Measurements from ENCODE around the gene ZNF26.
"Not testable (repeated sequence)": the region's sequence is repeated elsewhere in the genome, so short reads cannot be mapped to it uniquely, and the experiment has no call there.

Gene ZNF26

DNA sequence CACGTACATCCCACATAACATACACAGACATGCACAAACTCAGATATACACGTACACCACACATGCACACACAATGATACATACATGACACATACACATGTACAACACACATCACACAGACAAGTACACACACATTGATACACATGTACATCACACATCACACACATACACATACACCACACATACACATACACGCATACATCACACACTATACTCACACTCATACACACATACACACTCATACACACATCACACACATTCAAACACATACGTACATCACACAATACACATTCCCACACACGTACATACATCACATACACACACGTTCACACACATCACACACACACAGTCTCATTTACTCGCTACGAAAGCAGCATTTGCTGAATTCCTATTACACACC, 34.5 kb upstream of the ZNF26 start:
- no peak overlapping the region for H3K4me3 Mint-ChIP-seq
- no peaks in the 10 kb centered on the region for H3K27me3 Mint-ChIP-seq
- peaks cover 29% of the 10 kb centered on the region for H3K36me3 Mint-ChIP-seq (ENCODE audit: low read depth)
- DNase-seq, result no peak
- H3K27ac Mint-ChIP-seq, result no peak overlapping the region
- peaks cover 23% of the 10 kb centered on the region for H3K4me1 Mint-ChIP-seq (ENCODE audit: low read depth)
- peaks cover 29% of the 10 kb centered on the region for H3K9me3 Mint-ChIP-seq

DNA sequence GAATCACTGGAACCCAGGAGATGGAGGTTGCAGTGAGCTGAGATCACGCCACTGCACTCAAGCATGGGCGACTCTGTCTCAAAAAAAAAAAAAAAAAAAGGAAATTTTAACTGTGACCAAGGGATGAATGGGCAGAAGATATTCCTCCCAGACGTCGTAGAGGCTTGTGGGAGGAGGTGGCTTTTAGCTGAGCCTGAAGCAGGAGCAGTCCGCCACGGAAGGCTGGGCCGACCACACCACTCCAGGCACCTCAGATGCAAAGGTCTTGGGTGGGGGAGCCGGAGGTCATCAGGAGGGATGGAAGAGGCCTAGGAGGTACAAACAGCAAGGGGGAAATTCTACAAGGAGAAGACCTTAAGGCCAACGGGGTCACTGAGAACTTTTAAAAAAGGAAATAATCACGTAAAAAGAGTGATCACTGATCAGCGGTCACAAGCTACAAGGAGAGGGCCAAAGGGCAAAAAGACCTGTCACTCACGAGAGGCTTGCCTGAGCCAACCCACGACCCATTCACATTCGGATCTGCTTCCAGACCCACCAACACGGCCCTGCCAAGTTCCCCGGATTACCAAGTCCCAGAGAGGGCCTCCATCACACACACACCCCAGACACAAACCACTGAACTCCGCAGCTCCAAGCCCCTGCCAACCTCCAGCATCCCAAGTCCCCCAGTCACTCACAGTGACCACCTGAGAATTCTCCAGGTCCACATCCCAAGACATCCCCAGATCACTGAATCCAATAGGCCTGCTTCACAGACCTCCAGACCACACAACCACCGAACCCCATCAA, 33.6 kb upstream of the ZNF26 start:
- DNase-seq, result no peak
- Mint-ChIP-seq H3K4me3 (no peak overlapping the region), H3K36me3 (ENCODE audit: low read depth) (peaks cover 24% of the 10 kb centered on the region), H3K9me3 (peaks cover 29% of the 10 kb centered on the region), H3K27ac (no peak overlapping the region), H3K4me1 (ENCODE audit: low read depth) (peaks cover 28% of the 10 kb centered on the region), H3K27me3 (no peaks in the 10 kb centered on the region)

DNA sequence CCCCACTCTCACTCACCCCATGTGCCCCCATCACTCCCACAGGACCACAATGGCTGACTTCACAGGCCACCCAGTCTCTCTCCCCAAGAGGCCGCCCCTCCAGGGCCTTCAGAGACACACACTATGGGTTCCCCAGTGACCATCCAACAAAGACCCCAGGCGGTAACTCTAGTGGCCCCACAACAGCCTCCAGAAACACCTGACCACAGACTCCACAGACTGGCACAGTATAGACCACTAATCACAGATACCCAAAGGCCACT, 33.1 kb upstream of the ZNF26 start:
- H3K9me3 Mint-ChIP-seq, result peaks cover 27% of the 10 kb centered on the region
- H3K4me1 Mint-ChIP-seq (ENCODE audit: low read depth), result peaks cover 28% of the 10 kb centered on the region
- no peaks in the 10 kb centered on the region for H3K27me3 Mint-ChIP-seq
- peaks cover 24% of the 10 kb centered on the region for H3K36me3 Mint-ChIP-seq (ENCODE audit: low read depth)
- H3K27ac Mint-ChIP-seq, result no peak overlapping the region
- DNase-seq, result no peak
- no peak overlapping the region for H3K4me3 Mint-ChIP-seq

DNA sequence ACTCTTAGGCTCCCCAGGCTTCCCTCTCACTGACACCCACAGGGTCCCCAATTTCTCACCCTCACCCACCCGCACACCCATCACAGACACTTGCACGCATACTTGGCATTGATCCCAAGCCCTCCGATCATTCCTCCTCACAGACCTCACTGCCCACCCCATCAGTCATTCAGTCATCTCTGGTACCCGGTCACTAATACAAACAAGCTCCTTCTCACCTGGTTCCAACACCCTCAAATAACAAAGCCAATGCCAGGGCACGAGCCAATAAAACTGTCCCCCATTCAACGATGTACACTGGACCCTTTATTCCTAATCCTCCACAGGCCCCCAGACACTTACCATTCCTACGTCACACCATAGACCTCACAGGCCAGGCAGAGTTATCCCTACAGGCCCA, 32.4 kb upstream of the ZNF26 start:
- H3K27ac Mint-ChIP-seq, result no peak overlapping the region
- no peak overlapping the region for H3K4me3 Mint-ChIP-seq
- H3K4me1 Mint-ChIP-seq (ENCODE audit: low read depth), result peaks cover 28% of the 10 kb centered on the region
- H3K36me3 Mint-ChIP-seq (ENCODE audit: low read depth), result peaks cover 25% of the 10 kb centered on the region
- H3K9me3 Mint-ChIP-seq, result peaks cover 22% of the 10 kb centered on the region
- DNase-seq, result no peak
- H3K27me3 Mint-ChIP-seq, result no peaks in the 10 kb centered on the region

DNA sequence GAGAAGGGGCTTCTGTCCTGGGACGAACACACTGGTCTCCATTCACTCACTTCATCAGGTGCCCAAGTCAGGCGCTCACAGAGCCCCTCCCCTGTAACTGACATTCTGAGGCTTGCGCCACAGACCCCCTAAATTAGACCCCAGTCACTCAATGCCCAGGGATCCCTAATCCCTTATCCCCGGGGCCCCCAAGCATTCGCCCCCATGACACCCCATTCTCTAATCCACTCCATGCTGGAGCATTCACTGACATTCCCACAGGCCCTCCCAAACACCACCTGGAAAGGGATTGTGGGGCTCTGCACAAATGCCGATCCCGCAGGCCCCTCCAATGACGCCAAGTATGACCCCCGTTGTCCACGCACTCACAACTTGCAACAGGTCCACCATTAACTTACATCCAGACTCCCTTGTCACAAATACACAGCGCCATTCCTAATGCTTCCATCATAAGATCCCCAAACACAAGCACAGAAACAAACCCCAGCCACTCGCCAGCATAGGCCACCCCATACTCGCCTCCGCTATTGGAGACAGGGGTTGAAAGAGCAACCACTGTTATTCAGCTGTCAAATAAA, 31.6 kb upstream of the ZNF26 start:
- Mint-ChIP-seq H3K4me1 (ENCODE audit: low read depth) (peaks cover 28% of the 10 kb centered on the region), H3K27me3 (no peaks in the 10 kb centered on the region), H3K27ac (peak overlapping the region; percentile 82), H3K9me3 (peaks cover 16% of the 10 kb centered on the region), H3K36me3 (ENCODE audit: low read depth) (peaks cover 28% of the 10 kb centered on the region), H3K4me3 (peak overlapping the region; percentile 90)
- DNase-seq, result no peak

DNA sequence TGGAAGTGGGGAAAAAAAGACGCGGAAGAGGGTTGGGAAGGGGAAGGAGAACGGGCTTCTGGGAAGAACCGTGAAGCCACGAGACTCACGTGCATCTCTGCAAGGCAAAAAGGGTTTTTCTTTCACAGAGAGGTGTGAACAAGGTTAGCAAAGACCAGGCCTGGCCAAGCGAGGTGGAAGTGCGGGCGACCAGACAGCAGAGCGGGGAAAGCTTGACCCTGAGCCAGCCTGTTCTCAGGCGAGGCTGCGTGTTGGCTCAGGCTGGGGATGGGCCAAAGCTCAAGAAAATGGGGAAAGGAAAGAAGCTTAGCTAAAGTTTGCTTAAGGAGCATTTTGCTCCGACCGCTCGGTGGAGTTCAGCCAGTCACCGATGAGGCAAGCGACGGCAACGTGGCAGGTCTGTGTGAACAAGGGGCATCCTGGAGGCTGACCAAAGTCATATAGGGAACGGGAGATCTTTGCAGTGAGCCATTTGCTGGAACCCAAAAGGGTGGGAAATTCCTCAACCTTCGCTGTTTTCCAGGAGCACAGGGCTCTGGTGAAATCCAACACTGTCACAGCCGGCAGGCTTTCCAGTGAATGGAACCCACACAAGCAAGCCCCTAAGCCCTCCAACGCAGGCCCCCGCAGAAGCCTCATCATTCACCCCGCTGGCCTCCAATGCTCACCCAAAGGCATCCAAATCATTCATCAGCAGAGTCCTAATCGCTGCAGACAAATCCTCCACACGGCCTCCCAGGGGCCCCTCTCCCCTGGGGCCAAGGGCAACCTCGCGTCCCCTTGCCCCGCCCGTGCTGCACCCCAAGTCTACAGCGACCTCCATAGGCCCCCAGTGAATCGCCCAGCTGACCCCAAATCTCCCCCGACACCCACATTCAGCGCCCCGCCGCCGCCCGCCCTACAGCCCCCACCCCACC, 30.8 kb upstream of the ZNF26 start:
- DNase-seq, result no peak
- no peaks in the 10 kb centered on the region for H3K27me3 Mint-ChIP-seq
- peaks cover 30% of the 10 kb centered on the region for H3K36me3 Mint-ChIP-seq (ENCODE audit: low read depth)
- peaks cover 15% of the 10 kb centered on the region for H3K9me3 Mint-ChIP-seq
- H3K4me3 Mint-ChIP-seq, result peak overlapping the region; percentile 90
- peaks cover 30% of the 10 kb centered on the region for H3K4me1 Mint-ChIP-seq (ENCODE audit: low read depth)
- peak overlapping the region; percentile 82 for H3K27ac Mint-ChIP-seq

DNA sequence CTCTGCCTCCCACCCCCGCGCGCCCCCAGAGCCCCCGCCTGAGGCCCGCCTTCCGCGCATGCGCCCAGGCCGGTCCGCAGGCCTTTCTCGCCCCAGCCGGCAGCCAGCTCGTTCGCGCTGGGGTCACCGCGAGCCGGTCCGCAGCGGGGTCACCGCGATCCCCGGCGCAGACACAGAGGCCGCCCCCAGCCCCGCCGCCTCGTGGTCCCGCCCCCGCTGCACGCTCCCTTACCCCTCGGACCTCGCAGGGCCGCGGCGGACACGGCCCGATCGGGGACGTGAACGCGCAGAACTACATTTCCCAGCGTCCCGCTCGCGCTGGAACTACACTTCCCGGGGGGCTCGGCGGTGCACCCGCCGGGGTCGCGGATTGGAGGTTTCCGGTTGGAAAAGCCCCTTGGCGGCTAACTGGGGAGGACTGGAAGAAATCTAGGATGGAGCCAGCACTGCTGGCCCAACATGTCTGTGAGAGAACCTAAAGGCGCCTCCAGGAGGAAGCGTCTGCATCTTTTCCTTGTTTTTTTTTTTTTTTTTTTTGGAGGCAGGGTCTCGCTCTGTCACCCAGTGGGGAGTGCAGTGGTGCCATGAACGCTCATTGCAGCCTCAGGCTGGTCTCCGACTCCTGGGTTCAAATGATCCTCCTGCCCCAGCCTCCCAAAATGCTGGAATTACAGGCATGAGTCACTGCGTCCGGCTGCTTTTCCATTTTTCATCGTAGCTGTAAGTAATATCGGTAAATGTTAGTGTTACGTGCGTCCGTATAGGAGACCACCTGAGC, 30.0 kb upstream of the ZNF26 start, which contains the start of gene ZNF605:
TSS of gene ZNF605 (minus strand) at position 296 of the 778 bp plus-strand sequence. CDS start 10,671 bp downstream, outside the sequence.
- peak; percentile 92 for DNase-seq
- Mint-ChIP-seq H3K27ac (peak within 1 kb of the TSS; percentile 95), H3K9me3 (peaks cover 15% of the 10 kb centered on the region), H3K4me3 (peak within 1 kb of the TSS; percentile 90), H3K27me3 (no peaks in the 10 kb centered on the region), H3K36me3 (ENCODE audit: low read depth) (peaks cover 30% of the 10 kb centered on the region), H3K4me1 (ENCODE audit: low read depth) (peaks cover 30% of the 10 kb centered on the region)

DNA sequence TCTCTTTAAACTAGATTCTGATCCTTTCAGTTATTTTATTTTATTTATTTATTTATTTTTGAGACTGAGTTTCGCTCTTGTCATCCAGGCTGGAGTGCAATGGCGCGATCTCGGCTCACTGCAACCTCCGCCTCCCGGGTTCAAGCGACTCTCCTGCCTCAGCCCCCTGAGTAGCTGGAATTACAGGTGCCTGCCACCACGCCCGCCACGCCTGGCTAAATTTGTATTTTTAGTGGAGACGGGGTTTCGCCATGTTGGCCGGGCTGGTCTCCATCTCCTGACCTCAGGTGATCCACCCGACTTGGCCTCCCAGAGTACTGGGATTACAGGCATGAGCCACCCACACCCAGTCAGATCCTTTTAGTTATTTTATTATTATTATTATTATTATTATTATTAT, 24.4 kb upstream of the ZNF26 start:
- not testable (repeated sequence) for H3K27me3 Mint-ChIP-seq; H3K4me1 Mint-ChIP-seq (ENCODE audit: low read depth); H3K27ac Mint-ChIP-seq; H3K4me3 Mint-ChIP-seq; DNase-seq
- peaks cover 19% of the 10 kb centered on the region for H3K9me3 Mint-ChIP-seq
- H3K36me3 Mint-ChIP-seq (ENCODE audit: low read depth), result peaks cover 39% of the 10 kb centered on the region

DNA sequence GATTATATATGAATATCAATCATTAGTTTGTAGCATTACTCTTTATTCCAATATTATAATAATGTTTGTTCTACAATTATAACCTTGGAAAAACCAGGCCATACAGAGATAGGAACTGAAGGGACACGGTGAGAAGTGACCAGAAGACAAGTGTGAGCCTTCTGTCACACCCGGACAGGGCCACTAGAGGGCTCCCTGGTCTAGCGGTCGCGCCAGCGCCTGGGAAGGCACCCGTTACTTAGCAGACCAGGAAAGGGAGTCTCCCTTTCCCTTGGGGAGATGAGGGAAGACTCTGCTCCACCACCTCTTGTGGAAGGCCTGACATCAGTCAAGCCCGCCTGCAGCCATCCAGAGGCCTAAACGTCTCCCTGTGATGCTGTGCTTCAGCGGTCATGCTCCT, 22.2 kb upstream of the ZNF26 start:
- H3K4me1 Mint-ChIP-seq (ENCODE audit: low read depth); DNase-seq; H3K27ac Mint-ChIP-seq; H3K4me3 Mint-ChIP-seq; H3K27me3 Mint-ChIP-seq: not testable (repeated sequence)
- Mint-ChIP-seq H3K9me3 (peaks cover 23% of the 10 kb centered on the region), H3K36me3 (ENCODE audit: low read depth) (peaks cover 42% of the 10 kb centered on the region)

DNA sequence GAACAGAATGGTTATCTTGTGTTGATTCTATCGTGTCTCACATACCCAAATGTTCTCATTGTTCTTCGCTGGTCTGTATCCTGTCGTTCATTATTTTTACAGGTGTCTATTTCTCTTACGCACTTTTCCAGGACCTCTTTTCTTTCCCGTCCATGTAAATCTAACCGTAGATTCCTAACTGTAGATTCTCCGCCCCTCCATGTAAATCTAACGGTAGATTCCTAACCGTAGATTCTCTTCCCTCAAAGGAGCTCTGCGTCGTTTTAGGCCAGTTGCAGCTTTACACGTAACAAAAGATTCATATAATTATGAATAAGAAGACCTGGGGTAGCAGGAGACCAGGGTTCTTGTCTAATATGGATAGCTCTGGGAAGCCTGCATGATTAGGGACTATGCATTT, 20.4 kb upstream of the ZNF26 start:
- H3K27me3 Mint-ChIP-seq, result no peaks in the 10 kb centered on the region
- DNase-seq, result no peak
- H3K36me3 Mint-ChIP-seq (ENCODE audit: low read depth), result peaks cover 39% of the 10 kb centered on the region
- H3K4me3 Mint-ChIP-seq, result no peak overlapping the region
- H3K9me3 Mint-ChIP-seq, result peaks cover 27% of the 10 kb centered on the region
- H3K4me1 Mint-ChIP-seq (ENCODE audit: low read depth), result no peaks in the 10 kb centered on the region
- H3K27ac Mint-ChIP-seq, result no peak overlapping the region

DNA sequence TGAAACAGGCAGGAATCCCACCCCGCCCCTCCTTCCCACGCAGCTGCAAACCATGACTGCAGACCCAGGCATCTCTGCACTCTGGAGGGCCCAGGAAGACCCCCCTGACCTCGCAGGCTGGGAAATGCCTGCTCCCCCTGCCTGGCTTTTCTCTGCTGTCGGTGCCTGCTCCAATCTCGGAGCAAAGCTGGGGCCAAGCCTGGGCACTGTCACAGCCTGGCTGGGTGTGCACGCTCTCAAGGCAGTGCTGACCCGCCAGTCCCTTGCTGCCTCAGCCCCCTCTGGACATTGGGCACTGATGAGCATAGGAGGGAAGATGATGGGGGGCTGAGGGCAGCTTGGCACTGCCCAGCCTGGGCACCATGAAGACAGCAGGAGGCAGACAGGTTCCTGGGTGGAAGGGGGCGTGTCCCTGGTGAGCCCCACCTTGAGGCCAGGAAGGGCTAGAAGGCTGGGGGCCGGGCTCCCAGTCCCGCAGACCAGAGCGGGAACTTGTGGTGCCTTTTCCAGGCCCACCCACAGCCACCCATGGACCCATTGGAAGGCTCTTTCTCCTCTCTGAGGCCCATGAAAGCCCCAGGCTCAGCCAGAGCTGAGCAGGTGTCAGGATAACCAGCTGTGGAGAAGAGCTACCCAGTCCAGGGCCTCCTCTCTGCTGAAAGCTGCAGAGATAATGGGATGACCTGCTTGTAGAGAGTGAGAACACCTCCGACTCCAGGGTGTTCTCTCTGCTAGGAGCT, 19.3 kb upstream of the ZNF26 start:
- DNase-seq, result no peak
- Mint-ChIP-seq H3K27me3 (no peaks in the 10 kb centered on the region), H3K36me3 (ENCODE audit: low read depth) (peaks cover 34% of the 10 kb centered on the region)

DNA sequence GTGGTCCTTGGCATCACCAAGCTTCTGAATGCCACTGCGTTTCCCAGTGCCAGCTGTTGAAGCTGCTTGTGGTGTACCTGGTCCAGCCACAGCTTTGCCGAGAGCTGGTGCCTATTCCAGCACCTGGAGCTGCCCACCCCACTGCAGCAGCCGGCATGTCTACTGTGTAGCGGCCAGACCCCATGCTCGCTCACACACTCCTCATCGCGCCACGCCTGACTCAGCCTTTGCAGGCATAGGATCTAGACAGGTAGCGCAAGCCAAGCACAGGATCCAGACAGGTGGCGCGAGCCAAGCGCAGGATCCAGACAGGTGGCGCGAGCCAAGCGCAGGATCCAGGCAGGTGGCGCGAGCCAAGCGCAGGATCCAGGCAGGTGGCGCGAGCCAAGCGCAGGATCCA, 18.4 kb upstream of the ZNF26 start:
- H3K4me1 Mint-ChIP-seq (ENCODE audit: low read depth), result no peaks in the 10 kb centered on the region
- peaks cover 32% of the 10 kb centered on the region for H3K36me3 Mint-ChIP-seq (ENCODE audit: low read depth)
- H3K9me3 Mint-ChIP-seq, result peaks cover 39% of the 10 kb centered on the region

More for the DNA sequence above, 19.3 kb upstream of the ZNF26 start:
- H3K4me3 Mint-ChIP-seq, result no peak overlapping the region
- H3K27ac Mint-ChIP-seq, result no peak overlapping the region
- H3K9me3 Mint-ChIP-seq, result peaks cover 31% of the 10 kb centered on the region
- no peaks in the 10 kb centered on the region for H3K4me1 Mint-ChIP-seq (ENCODE audit: low read depth)

DNA sequence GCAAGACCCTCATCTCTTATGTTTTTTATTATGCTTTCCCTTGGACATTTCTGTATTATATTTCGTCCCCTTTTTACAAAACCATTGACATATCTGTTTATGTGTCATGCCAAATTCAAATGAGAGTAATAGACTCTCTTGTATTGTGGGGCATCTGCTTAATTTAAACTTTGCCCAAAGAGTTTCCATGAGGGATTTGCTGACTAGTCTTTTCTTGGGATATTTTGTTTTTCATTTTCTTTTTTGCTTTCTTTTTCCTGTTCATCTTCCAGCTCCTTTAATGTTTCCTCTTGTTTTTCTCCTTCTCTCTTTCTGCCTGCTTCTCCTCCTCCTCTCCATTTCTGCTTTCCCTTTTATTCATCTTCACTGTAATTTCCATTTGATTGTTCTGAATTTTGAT, 13.8 kb upstream of the ZNF26 start:
- peaks cover 6% of the 10 kb centered on the region for H3K36me3 Mint-ChIP-seq (ENCODE audit: low read depth)
- H3K4me3 Mint-ChIP-seq, result no peak overlapping the region
- peaks cover 46% of the 10 kb centered on the region for H3K9me3 Mint-ChIP-seq
- peaks cover 7% of the 10 kb centered on the region for H3K27me3 Mint-ChIP-seq
- H3K27ac Mint-ChIP-seq, result no peak overlapping the region
- no peaks in the 10 kb centered on the region for H3K4me1 Mint-ChIP-seq (ENCODE audit: low read depth)
- DNase-seq, result no peak

More for the DNA sequence above, 18.4 kb upstream of the ZNF26 start:
- Mint-ChIP-seq H3K4me3 (no peak overlapping the region), H3K27me3 (no peaks in the 10 kb centered on the region), H3K27ac (no peak overlapping the region)
- no peak for DNase-seq

DNA sequence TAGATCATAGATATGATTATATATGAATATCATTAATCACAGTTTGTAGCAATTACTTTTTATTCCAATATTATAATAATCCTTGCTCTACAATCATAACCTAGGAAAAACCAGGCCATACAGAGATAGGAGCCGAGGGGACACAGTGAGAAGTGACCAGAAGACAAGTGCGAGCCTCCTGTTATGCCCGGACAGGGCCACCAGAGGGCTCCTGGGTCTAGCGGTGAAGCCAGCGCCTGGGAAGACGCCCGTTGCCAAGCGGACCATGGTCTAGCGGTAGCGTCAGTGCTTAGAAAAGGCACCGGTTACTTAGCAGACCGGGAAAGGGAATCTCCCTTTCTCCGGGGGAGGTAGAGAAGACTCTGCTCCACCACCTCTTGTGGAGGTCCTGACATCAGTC, 9.3 kb upstream of the ZNF26 start:
- not testable (repeated sequence) for H3K27ac Mint-ChIP-seq; H3K36me3 Mint-ChIP-seq (ENCODE audit: low read depth); H3K4me3 Mint-ChIP-seq; H3K27me3 Mint-ChIP-seq; H3K4me1 Mint-ChIP-seq (ENCODE audit: low read depth)
- H3K9me3 Mint-ChIP-seq, result peaks cover 49% of the 10 kb centered on the region
- peak; percentile 56 for DNase-seq
